PC-9 (cell line): ENCODE measurements around the gene RNASE8.

ENCODE experiments used
- CTCF ChIP-seq: fragments of 200-600 bp; sonication (generic); conservative IDR thresholded peaks from 2 replicates; pipeline ENCODE4 v1.6.1; 2017; ENCODE audit warnings: mixed run types, antibody characterized with exemption, mild to moderate bottlenecking, moderate library complexity
- EZH2 ChIP-seq: fragments of 200-600 bp; sonication (generic); IDR thresholded peaks from 2 replicates; pipeline ENCODE4 v1.8.0; 2017; ENCODE audit warnings: antibody characterized with exemption, low read depth

- TF ChIP-seq CTCF: no peak
- no peak for TF ChIP-seq EZH2
Measured at GRCh38 chr14:21043974-21044618, 13.5 kb upstream of the RNASE8 start.
